ENCODE data around the gene FANCE. TPM values are rescaled to one million over a fixed set of nuclear protein-coding genes. Genes with fewer than 3 reads are reported as not detected.

FANCE gene
- total RNA-seq, 1 donor from 2014 or later: 7.5 TPM

DNA sequence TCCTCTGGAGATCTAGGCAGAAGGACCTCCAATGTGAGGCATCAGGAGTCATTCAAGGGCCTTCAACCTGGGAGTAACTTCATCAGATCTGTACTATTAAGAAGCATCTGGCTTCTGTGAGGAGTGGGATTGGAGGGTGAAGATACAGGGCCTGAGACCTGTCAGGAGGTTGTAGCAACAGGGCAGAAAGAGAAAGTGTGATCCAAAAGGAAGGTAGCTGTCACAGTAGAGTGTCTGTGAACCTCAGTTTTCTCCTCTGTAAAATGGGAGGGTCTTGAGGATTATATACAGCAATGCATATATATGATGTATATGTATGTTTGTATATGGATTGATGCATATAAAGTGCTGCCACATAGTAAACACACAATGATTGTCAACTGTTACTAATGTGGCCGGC lies 13.5 kb downstream of the FANCE start:
- TF ChIP-seq, protein P1, sequence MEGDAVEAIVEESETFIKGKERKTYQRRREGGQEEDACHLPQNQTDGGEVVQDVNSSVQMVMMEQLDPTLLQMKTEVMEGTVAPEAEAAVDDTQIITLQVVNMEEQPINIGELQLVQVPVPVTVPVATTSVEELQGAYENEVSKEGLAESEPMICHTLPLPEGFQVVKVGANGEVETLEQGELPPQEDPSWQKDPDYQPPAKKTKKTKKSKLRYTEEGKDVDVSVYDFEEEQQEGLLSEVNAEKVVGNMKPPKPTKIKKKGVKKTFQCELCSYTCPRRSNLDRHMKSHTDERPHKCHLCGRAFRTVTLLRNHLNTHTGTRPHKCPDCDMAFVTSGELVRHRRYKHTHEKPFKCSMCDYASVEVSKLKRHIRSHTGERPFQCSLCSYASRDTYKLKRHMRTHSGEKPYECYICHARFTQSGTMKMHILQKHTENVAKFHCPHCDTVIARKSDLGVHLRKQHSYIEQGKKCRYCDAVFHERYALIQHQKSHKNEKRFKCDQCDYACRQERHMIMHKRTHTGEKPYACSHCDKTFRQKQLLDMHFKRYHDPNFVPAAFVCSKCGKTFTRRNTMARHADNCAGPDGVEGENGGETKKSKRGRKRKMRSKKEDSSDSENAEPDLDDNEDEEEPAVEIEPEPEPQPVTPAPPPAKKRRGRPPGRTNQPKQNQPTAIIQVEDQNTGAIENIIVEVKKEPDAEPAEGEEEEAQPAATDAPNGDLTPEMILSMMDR (conservative IDR thresholded peaks at IDR 0.05; ENCODE audit: low read depth, low read length): no peak
- H3K4me3 ChIP-seq (ENCODE audit: low read depth, low read length): no peak overlapping the region
- DNase-seq (ENCODE audit: low read depth): no peak

DNA sequence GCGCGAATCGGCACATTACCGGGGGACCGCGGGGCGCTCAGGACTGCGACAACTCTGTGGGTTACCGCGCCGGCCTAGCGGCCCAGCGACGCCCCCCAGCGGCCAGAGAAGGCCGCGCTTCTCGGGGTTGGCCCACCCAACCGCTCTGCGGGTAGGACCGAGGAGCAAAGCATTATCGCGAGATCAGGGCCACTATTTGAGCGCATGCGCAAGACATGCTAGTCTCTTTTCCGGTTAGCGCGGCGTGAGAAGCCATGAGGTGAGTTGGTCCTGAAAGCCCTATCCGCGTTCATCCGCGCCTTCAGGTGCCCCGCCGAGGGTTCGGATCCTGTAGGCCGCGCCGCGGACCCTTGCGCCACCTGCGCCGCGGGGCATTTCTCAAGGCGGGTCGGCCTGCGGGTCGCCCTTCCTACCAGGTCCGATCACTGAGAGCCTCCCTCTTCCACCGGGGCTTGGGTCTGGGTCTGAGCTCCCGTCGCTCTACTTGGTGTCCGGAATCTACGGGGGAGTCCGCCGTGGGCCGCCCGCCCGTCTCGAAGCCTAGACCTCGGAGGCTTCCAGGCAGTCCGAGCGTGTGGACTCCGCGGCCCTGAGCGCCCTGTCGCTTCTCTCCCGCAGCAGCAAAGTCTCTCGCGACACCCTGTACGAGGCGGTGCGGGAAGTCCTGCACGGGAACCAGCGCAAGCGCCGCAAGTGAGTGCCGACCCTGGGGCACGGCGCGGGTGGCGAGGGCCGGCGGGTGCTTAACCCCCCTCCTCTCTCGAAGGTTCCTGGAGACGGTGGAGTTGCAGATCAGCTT lies 16.2 kb downstream of the FANCE start, which contains the start of gene RPL10A:
RPL10A (plus strand) TSS at position 221 of the 799 bp plus-strand sequence; CDS start at position 255, 34 bp downstream.
- TF ChIP-seq, protein P1 (conservative IDR thresholded peaks at IDR 0.05; ENCODE audit: low read depth, low read length): peak; percentile 93
- DNase-seq (ENCODE audit: low read depth): peak; percentile 52
- H3K4me3 ChIP-seq (ENCODE audit: low read depth, low read length): peak within 1 kb of the TSS; percentile 92

DNA sequence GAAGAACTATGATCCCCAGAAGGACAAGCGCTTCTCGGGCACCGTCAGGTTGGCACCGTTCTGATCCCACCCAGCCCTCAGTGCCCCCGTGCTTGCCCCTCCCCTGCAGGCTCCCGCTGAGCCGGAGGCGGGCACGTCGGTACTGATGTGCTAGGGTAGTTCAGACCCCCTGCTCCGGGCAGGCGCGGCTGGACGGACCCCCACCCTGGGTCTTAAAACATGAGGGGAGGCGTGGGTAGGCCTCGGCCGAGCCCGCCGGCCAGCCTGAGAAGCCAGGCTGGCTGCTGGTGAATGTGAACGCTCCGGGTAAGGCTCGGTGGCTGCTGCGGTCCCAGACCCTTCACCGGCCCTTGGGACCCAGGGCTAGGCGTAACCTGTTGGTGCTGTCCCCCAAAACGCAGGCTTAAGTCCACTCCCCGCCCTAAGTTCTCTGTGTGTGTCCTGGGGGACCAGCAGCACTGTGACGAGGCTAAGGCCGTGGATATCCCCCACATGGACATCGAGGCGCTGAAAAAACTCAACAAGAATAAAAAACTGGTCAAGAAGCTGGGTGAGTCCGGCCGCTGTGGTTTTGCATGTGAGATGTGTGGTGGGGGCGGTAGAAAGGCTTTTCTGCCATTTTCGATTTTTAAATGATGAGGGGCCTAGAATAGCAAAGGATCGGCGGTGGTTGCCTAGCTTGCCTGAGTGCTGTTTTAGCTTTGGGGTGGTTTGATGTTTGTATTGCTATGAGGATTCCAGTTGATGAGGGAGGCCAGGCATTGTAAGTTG lies 17.0 kb downstream of the FANCE start:
- no peak for DNase-seq (ENCODE audit: low read depth)
- peak overlapping the region; percentile 92 for H3K4me3 ChIP-seq (ENCODE audit: low read depth, low read length)
- TF ChIP-seq, protein P1 (conservative IDR thresholded peaks at IDR 0.05; ENCODE audit: low read depth, low read length): no peak

DNA sequence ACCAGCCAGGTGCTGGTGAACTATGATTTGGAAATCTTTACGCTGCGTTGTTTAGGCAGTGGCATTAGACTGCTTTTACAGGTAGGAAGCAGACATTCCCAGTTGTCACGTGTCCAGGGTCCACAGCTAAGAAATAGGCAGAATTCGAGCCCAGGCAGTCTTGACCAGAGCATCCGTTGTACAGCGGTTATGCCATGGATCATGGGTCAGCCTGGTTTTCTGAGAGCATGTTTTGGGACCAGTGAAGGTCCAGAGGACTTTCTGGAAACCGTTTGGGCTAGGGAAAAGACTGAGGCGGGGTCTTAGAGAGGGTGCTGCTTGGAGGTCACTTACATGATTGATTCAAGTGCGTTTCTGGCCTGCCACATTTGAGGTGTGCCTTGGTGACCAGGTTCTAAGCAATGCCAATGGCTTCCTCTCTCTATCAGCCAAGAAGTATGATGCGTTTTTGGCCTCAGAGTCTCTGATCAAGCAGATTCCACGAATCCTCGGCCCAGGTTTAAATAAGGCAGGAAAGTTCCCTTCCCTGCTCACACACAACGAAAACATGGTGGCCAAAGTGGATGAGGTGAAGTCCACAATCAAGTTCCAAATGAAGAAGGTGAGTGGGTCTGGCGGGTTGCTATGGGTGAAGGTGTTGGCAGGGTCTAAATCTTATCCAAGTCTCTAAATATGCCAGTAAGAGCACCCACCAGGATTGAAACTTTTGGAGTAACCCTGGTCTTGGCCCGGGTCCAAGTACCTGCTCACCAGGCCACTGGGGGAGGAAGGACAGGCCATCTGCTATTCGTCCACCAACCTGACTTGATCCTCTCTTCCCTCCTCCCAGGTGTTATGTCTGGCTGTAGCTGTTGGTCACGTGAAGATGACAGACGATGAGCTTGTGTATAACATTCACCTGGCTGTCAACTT lies 17.9 kb downstream of the FANCE start:
- TF ChIP-seq, protein P1 (conservative IDR thresholded peaks at IDR 0.05; ENCODE audit: low read depth, low read length): no peak
- no peak for DNase-seq (ENCODE audit: low read depth)
- H3K4me3 ChIP-seq (ENCODE audit: low read depth, low read length): peak overlapping the region; percentile 92

DNA sequence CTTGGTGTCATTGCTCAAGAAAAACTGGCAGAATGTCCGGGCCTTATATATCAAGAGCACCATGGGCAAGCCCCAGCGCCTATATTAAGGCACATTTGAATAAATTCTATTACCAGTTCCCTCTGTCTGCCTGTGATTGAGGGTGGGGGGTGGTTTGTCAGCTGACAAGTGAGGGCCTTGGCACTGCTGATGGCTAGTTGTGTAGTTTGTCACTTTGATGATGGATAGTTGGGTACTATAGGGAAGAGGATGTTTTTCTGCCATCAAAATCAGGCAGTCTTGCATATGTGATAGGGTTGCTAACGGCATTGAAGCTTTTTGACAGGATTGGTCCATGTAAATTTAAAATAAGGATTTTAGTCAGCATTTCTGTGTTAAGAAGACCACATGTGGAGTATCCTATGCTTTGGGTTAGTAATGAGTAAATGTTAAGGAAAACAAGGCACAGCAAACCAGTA lies 18.6 kb downstream of the FANCE start:
- TF ChIP-seq, protein P1 (conservative IDR thresholded peaks at IDR 0.05; ENCODE audit: low read depth, low read length): no peak
- H3K4me3 ChIP-seq (ENCODE audit: low read depth, low read length): peak overlapping the region; percentile 92
- no peak for DNase-seq (ENCODE audit: low read depth)

DNA sequence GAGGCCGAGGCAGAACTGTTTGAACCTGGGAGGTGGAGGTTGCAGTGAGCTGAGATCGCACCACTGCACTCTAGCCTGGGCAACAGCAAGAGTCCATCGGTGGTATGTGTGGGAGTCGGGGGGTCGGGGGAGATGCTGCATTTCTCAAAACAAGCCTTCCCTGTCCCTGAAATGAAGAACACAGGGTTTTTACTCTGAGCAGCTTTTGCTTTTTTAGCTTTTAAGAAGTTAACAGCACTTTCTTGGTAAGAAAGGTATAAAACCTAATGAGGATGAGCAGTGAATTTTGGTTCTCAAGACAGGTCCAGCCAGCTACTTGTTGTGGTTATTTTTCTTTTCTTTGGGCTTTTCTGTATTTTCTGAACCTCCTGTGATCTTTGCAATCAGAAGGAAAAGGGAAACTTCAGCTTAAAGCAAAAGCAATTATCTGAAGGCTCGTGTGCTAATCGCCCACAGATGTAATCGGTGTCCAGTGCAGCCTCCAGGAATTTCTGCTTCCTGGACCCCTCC lies 19.8 kb downstream of the FANCE start:
- TF ChIP-seq, protein P1 (conservative IDR thresholded peaks at IDR 0.05; ENCODE audit: low read depth, low read length): no peak
- no peak overlapping the region for H3K4me3 ChIP-seq (ENCODE audit: low read depth, low read length)
- no peak for DNase-seq (ENCODE audit: low read depth)
